H1 (cell line): ENCODE results near the gene NLRP8. TPM values are rescaled to one million over a fixed set of nuclear protein-coding genes. Genes with fewer than 3 reads are reported as not detected.

ENCODE experiments used
- CBX5 ChIP-seq: fragments of 300-800, 300-1000 bp; sonication (generic); IDR thresholded peaks from 2 replicates; pipeline ENCODE4 v1.7.1; 2016; ENCODE audit warnings: antibody characterized with exemption, low read length, low read depth
- CHD7 ChIP-seq: fragments of 300-600 bp; sonication (generic); IDR thresholded peaks from 2 replicates; pipeline ENCODE4 v1.7.1; 2012; ENCODE audit warnings: low read length, moderate library complexity, mild to moderate bottlenecking, inconsistent platforms; ENCODE audit not compliant: insufficient replicate concordance
- polyA plus RNA-seq, 7 experiments: library from polyadenylated mRNA; depleted of rRNA in 3 of 7; stranded (reverse) in 5 of 7; unstranded in 2 of 7; fragments of >200 nt in 5 of 7; fragments of 200-250 nt in 2 of 7; gene quantifications; 1 replicate in 5 of 7; 2 replicates in 1 of 7; 4 replicates in 1 of 7; pipeline versions ENCODE4 v1.2.1 to v1.2.3, GENCODE V29; 2011 to 2013; ENCODE audit warnings: missing spikeins in 2 of 7, mixed read lengths in 2 of 7
- total RNA-seq: library from RNA; stranded (reverse); fragmentation: NEBNext Ultra II Directional; extraction: Animal tissue kit (Norgen Biotek cat#: 25700); gene quantifications from 2 replicates; pipeline ENCODE4 v1.2.1, GENCODE V29; 2021

Gene NLRP8
- total and polyA plus RNA-seq, 2 of the 8 experiments (the other 6 are each of a cell fraction or from before 2014, with no cell fraction given) = not detected

GRCh38 chr19:55931936-55932386, 15.7 kb upstream of the NLRP8 start, which contains the start of gene NLRP13 (continued):
- no peak for TF ChIP-seq CHD7
- no peak for TF ChIP-seq CBX5
